Measurements from ENCODE around the gene ACTN4. TPM values are rescaled to one million over a fixed set of nuclear protein-coding genes. Genes with fewer than 3 reads are reported as not detected.
A peak's percentile ranks its signal among the peaks of the same experiment; 100 is the strongest.

The ACTN4 gene
- total and polyA plus RNA-seq, 2 experiments from 2014 or later, result 68.9 to 427 TPM

DNA sequence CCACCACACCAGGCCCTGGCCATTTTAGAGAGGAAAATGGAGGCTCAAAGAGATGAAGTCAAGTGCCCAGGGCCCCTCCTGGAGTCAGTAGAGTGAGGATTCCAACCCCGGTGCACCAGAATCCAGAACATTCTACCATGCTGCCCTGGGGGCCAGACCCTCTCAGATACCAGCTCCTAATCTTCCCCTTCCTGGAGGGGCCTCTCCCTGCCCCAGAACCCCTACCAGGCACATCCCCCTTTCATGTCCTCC lies 85.7 kb downstream of the ACTN4 start (continued):
- TF ChIP-seq, protein P1, sequence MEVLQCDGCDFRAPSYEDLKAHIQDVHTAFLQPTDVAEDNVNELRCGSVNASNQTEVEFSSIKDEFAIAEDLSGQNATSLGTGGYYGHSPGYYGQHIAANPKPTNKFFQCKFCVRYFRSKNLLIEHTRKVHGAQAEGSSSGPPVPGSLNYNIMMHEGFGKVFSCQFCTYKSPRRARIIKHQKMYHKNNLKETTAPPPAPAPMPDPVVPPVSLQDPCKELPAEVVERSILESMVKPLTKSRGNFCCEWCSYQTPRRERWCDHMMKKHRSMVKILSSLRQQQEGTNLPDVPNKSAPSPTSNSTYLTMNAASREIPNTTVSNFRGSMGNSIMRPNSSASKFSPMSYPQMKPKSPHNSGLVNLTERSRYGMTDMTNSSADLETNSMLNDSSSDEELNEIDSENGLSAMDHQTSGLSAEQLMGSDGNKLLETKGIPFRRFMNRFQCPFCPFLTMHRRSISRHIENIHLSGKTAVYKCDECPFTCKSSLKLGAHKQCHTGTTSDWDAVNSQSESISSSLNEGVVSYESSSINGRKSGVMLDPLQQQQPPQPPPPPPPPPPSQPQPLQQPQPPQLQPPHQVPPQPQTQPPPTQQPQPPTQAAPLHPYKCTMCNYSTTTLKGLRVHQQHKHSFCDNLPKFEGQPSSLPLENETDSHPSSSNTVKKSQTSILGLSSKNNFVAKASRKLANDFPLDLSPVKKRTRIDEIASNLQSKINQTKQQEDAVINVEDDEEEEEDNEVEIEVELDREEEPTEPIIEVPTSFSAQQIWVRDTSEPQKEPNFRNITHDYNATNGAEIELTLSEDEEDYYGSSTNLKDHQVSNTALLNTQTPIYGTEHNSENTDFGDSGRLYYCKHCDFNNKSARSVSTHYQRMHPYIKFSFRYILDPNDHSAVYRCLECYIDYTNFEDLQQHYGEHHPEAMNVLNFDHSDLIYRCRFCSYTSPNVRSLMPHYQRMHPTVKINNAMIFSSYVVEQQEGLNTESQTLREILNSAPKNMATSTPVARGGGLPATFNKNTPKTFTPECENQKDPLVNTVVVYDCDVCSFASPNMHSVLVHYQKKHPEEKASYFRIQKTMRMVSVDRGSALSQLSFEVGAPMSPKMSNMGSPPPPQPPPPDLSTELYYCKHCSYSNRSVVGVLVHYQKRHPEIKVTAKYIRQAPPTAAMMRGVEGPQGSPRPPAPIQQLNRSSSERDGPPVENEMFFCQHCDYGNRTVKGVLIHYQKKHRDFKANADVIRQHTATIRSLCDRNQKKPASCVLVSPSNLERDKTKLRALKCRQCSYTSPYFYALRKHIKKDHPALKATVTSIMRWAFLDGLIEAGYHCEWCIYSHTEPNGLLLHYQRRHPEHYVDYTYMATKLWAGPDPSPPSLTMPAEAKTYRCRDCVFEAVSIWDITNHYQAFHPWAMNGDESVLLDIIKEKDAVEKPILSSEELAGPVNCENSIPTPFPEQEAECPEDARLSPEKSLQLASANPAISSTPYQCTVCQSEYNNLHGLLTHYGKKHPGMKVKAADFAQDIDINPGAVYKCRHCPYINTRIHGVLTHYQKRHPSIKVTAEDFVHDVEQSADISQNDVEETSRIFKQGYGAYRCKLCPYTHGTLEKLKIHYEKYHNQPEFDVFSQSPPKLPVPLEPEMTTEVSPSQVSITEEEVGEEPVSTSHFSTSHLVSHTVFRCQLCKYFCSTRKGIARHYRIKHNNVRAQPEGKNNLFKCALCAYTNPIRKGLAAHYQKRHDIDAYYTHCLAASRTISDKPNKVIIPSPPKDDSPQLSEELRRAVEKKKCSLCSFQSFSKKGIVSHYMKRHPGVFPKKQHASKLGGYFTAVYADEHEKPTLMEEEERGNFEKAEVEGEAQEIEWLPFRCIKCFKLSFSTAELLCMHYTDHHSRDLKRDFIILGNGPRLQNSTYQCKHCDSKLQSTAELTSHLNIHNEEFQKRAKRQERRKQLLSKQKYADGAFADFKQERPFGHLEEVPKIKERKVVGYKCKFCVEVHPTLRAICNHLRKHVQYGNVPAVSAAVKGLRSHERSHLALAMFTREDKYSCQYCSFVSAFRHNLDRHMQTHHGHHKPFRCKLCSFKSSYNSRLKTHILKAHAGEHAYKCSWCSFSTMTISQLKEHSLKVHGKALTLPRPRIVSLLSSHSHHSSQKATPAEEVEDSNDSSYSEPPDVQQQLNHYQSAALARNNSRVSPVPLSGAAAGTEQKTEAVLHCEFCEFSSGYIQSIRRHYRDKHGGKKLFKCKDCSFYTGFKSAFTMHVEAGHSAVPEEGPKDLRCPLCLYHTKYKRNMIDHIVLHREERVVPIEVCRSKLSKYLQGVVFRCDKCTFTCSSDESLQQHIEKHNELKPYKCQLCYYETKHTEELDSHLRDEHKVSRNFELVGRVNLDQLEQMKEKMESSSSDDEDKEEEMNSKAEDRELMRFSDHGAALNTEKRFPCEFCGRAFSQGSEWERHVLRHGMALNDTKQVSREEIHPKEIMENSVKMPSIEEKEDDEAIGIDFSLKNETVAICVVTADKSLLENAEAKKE (CRISPR knock-in tag; IDR thresholded peaks at IDR 0.05), result no peak
- no peak for TF ChIP-seq EZH2phosphoT487 (IDR thresholded peaks at IDR 0.05; ENCODE audit: unreplicated experiment)
- TF ChIP-seq, protein P2, sequence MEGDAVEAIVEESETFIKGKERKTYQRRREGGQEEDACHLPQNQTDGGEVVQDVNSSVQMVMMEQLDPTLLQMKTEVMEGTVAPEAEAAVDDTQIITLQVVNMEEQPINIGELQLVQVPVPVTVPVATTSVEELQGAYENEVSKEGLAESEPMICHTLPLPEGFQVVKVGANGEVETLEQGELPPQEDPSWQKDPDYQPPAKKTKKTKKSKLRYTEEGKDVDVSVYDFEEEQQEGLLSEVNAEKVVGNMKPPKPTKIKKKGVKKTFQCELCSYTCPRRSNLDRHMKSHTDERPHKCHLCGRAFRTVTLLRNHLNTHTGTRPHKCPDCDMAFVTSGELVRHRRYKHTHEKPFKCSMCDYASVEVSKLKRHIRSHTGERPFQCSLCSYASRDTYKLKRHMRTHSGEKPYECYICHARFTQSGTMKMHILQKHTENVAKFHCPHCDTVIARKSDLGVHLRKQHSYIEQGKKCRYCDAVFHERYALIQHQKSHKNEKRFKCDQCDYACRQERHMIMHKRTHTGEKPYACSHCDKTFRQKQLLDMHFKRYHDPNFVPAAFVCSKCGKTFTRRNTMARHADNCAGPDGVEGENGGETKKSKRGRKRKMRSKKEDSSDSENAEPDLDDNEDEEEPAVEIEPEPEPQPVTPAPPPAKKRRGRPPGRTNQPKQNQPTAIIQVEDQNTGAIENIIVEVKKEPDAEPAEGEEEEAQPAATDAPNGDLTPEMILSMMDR (conservative IDR thresholded peaks at IDR 0.05; ENCODE audit: low read depth in 2 of 2), result no peak
- TF ChIP-seq CREB1 (CRISPR knock-in tag; IDR thresholded peaks at IDR 0.05; ENCODE audit: low read depth), result no peak
- TF ChIP-seq JUNB (IDR thresholded peaks at IDR 0.05; ENCODE audit: unreplicated experiment), result no peak

GRCh38 chr19:38733493-38734175 lies 86.2 kb downstream of the ACTN4 start:
- Histone ChIP-seq H3K36me3 (ENCODE audit: insufficient read depth) (peaks cover 6% of the 10 kb centered on the region), H2AFZ (no peak overlapping the region), H4K20me1 (replicated peaks; ENCODE audit: insufficient read depth) (peaks cover 6% of the 10 kb centered on the region), H3F3A (replicated peaks; ENCODE audit: low read depth) (peaks cover 13% of the 10 kb centered on the region; the same call in 1 of the 2 replicates), H3K4me3 (peak overlapping the region; percentile 69; the same call in 1 of the 2 replicates), H3K27me3 (ENCODE audit: insufficient read depth) (peaks cover 10% of the 10 kb centered on the region), H3K9me2 (ENCODE audit: insufficient read depth) (no peaks in the 10 kb centered on the region), H3K27ac (ENCODE audit: low read depth) (no peak overlapping the region), H3K79me2 (replicated peaks; ENCODE audit: insufficient read depth) (no peaks in the 10 kb centered on the region), H3K4me1 (ENCODE audit: insufficient read depth) (peaks cover 13% of the 10 kb centered on the region), H3K4me2 (0 out of 2 replicates have a peak overlapping the region, but pooled peaks have one; percentile 84)
- Mint-ChIP-seq H3K4me3 (no peak overlapping the region), H3K36me3 (ENCODE audit: low read depth) (peaks cover 32% of the 10 kb centered on the region), H3K4me1 (peaks cover 25% of the 10 kb centered on the region), H3K9me3 (no peaks in the 10 kb centered on the region; the same call in 2 of the 3 replicates), H3K27me3 (ENCODE audit: insufficient read depth, low read depth, poor library complexity) (peaks cover 47% of the 10 kb centered on the region), H3K27ac (no peak overlapping the region)
- ATAC-seq (no peak), DNase-seq (ENCODE audit: low spot score) (no peak)
- TF ChIP-seq, protein P3, sequence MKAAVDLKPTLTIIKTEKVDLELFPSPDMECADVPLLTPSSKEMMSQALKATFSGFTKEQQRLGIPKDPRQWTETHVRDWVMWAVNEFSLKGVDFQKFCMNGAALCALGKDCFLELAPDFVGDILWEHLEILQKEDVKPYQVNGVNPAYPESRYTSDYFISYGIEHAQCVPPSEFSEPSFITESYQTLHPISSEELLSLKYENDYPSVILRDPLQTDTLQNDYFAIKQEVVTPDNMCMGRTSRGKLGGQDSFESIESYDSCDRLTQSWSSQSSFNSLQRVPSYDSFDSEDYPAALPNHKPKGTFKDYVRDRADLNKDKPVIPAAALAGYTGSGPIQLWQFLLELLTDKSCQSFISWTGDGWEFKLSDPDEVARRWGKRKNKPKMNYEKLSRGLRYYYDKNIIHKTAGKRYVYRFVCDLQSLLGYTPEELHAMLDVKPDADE (IDR thresholded peaks at IDR 0.05), result no peak
- TF ChIP-seq JUNB (IDR thresholded peaks at IDR 0.05; ENCODE audit: unreplicated experiment) (no peak), STAT1 (IDR thresholded peaks at IDR 0.05; ENCODE audit: unreplicated experiment) (no peak), POLR2AphosphoS5 (IDR thresholded peaks at IDR 0.05; ENCODE audit: low read depth) (peak; percentile 44; the same call in 1 of the 2 replicates)
- TF ChIP-seq, protein P4, sequence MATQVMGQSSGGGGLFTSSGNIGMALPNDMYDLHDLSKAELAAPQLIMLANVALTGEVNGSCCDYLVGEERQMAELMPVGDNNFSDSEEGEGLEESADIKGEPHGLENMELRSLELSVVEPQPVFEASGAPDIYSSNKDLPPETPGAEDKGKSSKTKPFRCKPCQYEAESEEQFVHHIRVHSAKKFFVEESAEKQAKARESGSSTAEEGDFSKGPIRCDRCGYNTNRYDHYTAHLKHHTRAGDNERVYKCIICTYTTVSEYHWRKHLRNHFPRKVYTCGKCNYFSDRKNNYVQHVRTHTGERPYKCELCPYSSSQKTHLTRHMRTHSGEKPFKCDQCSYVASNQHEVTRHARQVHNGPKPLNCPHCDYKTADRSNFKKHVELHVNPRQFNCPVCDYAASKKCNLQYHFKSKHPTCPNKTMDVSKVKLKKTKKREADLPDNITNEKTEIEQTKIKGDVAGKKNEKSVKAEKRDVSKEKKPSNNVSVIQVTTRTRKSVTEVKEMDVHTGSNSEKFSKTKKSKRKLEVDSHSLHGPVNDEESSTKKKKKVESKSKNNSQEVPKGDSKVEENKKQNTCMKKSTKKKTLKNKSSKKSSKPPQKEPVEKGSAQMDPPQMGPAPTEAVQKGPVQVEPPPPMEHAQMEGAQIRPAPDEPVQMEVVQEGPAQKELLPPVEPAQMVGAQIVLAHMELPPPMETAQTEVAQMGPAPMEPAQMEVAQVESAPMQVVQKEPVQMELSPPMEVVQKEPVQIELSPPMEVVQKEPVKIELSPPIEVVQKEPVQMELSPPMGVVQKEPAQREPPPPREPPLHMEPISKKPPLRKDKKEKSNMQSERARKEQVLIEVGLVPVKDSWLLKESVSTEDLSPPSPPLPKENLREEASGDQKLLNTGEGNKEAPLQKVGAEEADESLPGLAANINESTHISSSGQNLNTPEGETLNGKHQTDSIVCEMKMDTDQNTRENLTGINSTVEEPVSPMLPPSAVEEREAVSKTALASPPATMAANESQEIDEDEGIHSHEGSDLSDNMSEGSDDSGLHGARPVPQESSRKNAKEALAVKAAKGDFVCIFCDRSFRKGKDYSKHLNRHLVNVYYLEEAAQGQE (IDR thresholded peaks at IDR 0.05; ENCODE audit: unreplicated experiment), result no peak
- TF ChIP-seq, protein P2 (conservative IDR thresholded peaks at IDR 0.05; ENCODE audit: low read depth in 2 of 2), result no peak

Measured in GM23338 (cell line).